GM12874 (cell line): Measurements from ENCODE around the gene SHKBP1.

Experiments used
- TF ChIP-seq, protein P1 (sequence below): IDR thresholded peaks from 2 replicates; pipeline ENCODE4 v1.5.1; 2011; ENCODE audit warnings: low read depth, mild to moderate bottlenecking, control low read depth, low read length, moderate library complexity; ENCODE audit not compliant: insufficient read depth

The SHKBP1 gene

DNA sequence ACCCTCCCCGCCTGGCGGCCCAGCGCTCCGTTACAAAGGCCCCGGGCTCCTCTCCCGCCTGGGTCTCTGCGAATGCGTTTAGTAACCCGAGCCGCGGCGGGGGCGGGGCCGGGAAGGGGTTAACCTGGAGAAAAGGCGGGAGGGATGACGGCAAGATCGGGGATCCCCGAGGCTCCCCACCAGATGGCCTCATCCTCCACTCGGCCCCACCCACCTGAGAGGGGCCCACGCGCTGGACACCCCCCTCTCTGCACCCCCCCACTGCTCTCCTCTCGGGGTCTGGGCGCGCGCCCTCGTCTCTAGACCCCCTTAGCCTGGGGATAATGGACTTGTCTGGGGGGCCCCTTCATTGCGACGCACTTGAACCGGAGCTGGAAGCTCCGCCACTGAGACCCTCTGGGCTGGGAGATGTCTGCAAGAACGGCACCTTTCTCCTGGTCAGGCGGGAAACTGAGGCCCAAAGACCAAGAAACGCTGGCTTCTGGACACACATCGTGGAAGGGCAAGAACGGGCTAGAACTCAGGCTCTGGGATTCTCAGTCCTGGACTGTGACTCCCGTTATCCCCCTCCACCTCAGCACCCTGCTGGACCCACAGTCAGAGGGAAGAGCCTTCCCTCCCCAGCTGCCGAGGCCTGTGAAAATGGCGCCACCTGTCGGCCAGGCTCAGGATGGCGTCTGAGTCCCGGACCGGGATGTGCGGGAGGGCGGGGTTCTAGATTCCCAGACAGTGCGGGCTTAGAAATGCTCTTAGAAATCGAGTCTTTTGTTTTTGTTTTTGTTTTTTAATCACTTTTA lies 21.6 kb downstream of the SHKBP1 start:
- TF ChIP-seq, protein P1, sequence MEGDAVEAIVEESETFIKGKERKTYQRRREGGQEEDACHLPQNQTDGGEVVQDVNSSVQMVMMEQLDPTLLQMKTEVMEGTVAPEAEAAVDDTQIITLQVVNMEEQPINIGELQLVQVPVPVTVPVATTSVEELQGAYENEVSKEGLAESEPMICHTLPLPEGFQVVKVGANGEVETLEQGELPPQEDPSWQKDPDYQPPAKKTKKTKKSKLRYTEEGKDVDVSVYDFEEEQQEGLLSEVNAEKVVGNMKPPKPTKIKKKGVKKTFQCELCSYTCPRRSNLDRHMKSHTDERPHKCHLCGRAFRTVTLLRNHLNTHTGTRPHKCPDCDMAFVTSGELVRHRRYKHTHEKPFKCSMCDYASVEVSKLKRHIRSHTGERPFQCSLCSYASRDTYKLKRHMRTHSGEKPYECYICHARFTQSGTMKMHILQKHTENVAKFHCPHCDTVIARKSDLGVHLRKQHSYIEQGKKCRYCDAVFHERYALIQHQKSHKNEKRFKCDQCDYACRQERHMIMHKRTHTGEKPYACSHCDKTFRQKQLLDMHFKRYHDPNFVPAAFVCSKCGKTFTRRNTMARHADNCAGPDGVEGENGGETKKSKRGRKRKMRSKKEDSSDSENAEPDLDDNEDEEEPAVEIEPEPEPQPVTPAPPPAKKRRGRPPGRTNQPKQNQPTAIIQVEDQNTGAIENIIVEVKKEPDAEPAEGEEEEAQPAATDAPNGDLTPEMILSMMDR, result peak; percentile 94

- TF ChIP-seq, protein P1, result no peak
These were observed 22.2 kb downstream of the SHKBP1 start for GRCh38 chr19:40598918-40599307.

GRCh38 chr19:40599331-40599901 lies 22.7 kb downstream of the SHKBP1 start:
- TF ChIP-seq, protein P1, result no peak

DNA sequence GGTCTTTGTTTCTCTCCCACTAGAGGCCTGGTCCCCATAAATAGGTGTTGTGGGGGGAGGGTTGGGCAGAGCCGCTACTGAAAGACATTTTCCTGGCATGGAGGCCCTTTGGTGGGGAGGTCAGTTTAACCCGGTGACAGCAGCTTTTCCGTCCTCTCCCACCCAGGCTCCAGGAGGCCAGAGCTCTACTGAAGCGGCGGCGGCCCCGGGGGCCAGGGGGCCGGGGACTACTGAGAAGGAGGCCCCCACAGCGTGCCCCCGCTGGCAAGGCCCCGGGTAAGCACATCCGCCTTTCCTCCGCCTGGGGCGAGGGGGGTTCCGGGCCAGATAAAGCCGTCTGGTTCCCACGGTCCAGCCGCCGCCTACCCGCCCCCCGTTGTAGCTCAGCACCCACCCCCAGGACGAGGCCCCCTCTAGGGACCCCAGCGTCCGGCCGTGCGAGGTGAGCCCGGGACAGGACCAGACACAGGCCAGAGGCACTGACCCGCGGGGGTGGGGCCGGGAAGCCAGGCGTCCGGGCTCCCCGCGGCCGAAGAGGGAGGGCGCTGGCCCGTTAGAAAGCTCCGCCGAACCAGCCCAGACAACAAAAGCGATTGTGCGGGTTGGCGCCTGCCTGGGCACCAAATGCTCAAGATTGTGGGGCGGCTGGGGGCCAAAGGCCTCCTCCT lies 23.4 kb downstream of the SHKBP1 start:
- TF ChIP-seq, protein P1, result no peak

DNA sequence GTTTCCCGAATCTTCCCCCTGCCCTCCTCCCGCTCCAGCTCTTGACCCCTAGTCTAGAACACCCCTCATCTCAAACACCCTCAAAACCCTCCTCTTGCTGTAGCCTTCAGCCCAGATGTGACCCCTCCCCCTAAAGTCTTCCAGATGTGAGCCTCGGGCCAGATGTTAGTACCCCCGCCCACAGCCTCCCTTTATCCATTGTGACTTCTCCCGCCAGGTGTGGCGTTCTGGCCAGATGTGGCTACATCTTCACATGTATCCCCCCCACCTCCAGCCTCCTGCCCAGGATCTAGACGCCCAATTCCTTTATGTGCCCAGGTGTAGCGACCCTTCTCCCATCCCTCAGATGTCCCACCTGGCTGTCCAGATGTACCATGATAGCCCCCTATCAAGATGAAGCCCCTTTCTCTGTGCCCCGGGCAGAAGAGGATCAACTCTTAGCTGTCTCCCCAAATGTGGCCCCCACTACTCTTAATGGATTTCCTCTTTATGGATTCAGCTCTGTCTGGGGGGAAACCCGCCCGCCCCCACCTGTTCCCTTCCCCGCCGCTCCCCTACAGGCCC lies 24.0 kb downstream of the SHKBP1 start:
- TF ChIP-seq, protein P1, result no peak

GRCh38 chr19:40601134-40601974 lies 24.7 kb downstream of the SHKBP1 start, which contains the start of gene LTBP4:
LTBP4 (plus strand) TSS chr19:40601369; CDS start chr19:40601388, 19 bp downstream.
- TF ChIP-seq, protein P1, result peak; percentile 42
